LNCAP (cell line): ENCODE results near the gene CISD3.

Experiments
- CTCF ChIP-seq: fragments of 450-650 bp; IDR thresholded peaks from 2 replicates; pipeline ENCODE4 v1.5.1; 2017; ENCODE audit warnings: mild to moderate bottlenecking

Gene CISD3

GRCh38 chr17:38697061-38697820 is 32.9 kb upstream of the CISD3 start:
- no peak for TF ChIP-seq CTCF

GRCh38 chr17:38698760-38699159 is 31.4 kb upstream of the CISD3 start:
- no peak for TF ChIP-seq CTCF

GRCh38 chr17:38701504-38702165 is 28.5 kb upstream of the CISD3 start:
- no peak for TF ChIP-seq CTCF

GRCh38 chr17:38702166-38702915 is 27.8 kb upstream of the CISD3 start:
- no peak for TF ChIP-seq CTCF

- no peak for TF ChIP-seq CTCF
Observed at GRCh38 chr17:38702916-38703741, 27.0 kb upstream of the CISD3 start.

- no peak for TF ChIP-seq CTCF
Observed at GRCh38 chr17:38703742-38704605, 26.2 kb upstream of the CISD3 start.
